ENCODE results near the gene SRSF2.
"Not testable (repeated sequence)": the region's sequence is repeated elsewhere in the genome, so short reads cannot be mapped to it uniquely, and the experiment has no call there.

SRSF2 gene

DNA sequence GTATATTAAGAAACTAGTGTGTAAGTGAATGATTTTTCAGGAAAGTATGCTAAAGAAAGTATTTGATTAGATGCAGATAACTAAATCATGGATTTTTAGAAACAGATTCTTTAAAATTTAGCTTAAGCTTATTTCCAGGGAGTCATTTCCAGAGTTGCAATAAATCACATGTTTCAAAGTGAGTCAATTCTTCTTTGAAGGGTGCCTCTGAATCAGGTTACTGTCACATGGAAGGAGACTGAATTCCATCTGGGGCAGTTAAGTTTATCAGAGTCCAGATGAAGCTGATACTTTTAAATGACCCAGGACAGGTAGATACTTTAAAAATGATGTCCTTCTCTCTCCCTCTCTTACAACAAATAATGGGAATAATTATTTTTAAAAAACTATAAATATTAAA is 5.8 kb upstream of the SRSF2 start:
- no peak for DNase-seq
- intact Hi-C loops (cut with DNase I; ENCODE audit: low total_unique reads) = no loop called here
- H3K4me1 ChIP-seq = peaks cover 0 to 27% (median 20%) of the 10 kb centered on the region in 4 donors
- TF ChIP-seq, protein P1, sequence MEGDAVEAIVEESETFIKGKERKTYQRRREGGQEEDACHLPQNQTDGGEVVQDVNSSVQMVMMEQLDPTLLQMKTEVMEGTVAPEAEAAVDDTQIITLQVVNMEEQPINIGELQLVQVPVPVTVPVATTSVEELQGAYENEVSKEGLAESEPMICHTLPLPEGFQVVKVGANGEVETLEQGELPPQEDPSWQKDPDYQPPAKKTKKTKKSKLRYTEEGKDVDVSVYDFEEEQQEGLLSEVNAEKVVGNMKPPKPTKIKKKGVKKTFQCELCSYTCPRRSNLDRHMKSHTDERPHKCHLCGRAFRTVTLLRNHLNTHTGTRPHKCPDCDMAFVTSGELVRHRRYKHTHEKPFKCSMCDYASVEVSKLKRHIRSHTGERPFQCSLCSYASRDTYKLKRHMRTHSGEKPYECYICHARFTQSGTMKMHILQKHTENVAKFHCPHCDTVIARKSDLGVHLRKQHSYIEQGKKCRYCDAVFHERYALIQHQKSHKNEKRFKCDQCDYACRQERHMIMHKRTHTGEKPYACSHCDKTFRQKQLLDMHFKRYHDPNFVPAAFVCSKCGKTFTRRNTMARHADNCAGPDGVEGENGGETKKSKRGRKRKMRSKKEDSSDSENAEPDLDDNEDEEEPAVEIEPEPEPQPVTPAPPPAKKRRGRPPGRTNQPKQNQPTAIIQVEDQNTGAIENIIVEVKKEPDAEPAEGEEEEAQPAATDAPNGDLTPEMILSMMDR (IDR thresholded peaks at IDR 0.05) = no peak
- peaks cover 30 to 51% (median 41%) of the 10 kb centered on the region in 3 donors for H3K36me3 ChIP-seq
- no peak overlapping the region for H3K27ac ChIP-seq
- no peaks in the 10 kb centered on the region for H3K9me3 ChIP-seq
- H3K27me3 ChIP-seq = no peaks in the 10 kb centered on the region
- no peak overlapping the region for H3K4me3 ChIP-seq

GRCh38 chr17:76740329-76741118 is 3.4 kb upstream of the SRSF2 start:
- no peak for DNase-seq
- no peak overlapping the region for H3K4me3 ChIP-seq
- H3K27me3 ChIP-seq = no peaks in the 10 kb centered on the region
- TF ChIP-seq, protein P1 (IDR thresholded peaks at IDR 0.05) = no peak
- no peaks in the 10 kb centered on the region for H3K9me3 ChIP-seq
- intact Hi-C loops (cut with DNase I; ENCODE audit: low total_unique reads) = no loop called here
- H3K4me1 ChIP-seq = peaks cover 0 to 30% (median 22%) of the 10 kb centered on the region in 4 donors
- H3K27ac ChIP-seq = peak overlapping the region; percentile 74 to 97
- peaks cover 19 to 43% (median 34%) of the 10 kb centered on the region in 3 donors for H3K36me3 ChIP-seq

DNA sequence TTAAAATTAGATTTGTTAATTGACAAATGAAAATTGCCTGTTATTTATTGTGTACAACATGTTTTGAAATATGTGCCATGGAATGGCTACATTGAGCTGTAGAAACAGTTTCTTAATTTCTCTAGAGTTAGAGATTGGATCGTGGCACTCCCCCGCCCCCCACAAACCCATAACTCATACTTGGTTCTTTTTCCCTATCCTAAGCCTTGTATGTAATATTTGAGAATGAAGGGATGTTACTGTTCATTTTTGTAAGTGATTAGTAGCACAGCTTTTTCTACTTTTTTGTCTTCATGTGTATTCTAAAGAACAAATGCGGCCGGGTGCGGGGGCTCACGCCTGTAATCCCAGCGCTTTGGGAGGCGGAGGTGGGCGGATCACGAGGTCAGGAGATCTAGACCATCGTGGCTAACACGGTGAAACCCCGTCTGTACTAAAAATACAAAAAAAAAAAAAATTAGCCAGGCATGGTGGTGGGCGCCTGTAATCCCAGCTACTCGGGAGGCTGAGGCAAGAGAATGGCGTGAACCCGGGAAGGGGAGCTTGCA is 2.5 kb upstream of the SRSF2 start:
- peak overlapping the region; percentile 74 to 97 for H3K27ac ChIP-seq
- intact Hi-C loops (cut with DNase I; ENCODE audit: low total_unique reads) = loop anchor here (10.0 kb wide), 1 partner anchor 1225 kb away; the partner anchor contains the start of genes CASKIN2 and TSEN54
- not testable (repeated sequence) for H3K9me3 ChIP-seq, DNase-seq, H3K4me3 ChIP-seq, H3K27me3 ChIP-seq
- peaks cover 0 to 39% (median 30%) of the 10 kb centered on the region in 4 donors for H3K4me1 ChIP-seq
- peaks cover 15 to 42% (median 34%) of the 10 kb centered on the region in 3 donors for H3K36me3 ChIP-seq

DNA sequence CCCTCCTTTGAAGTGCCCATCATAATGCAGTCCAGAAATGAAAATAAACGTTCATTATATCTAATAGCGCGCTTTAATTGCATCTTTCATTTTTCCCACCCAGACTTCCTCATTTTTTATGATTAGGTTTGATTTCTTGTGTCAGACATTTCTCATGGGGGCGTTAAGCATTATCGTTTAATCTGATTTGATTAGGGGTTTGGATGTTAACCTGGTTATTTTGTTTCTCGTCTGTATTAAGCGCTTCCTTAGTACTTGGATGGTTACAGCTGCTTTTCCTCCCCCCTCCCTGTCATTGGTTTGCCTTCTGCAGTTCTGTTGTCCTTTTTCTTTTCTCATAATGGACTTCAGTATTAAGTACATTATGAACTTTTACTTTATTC is 1.3 kb upstream of the SRSF2 start:
- H3K36me3 ChIP-seq = peaks cover 17 to 42% (median 34%) of the 10 kb centered on the region in 3 donors
- H3K4me3 ChIP-seq = peak overlapping the region; percentile 89 to 99
- H3K9me3 ChIP-seq = no peaks in the 10 kb centered on the region
- TF ChIP-seq, protein P1 (IDR thresholded peaks at IDR 0.05) = no peak
- DNase-seq = no peak
- no peaks in the 10 kb centered on the region for H3K27me3 ChIP-seq
- intact Hi-C loops (cut with DNase I; ENCODE audit: low total_unique reads) = loop anchor here (10.0 kb wide), 1 partner anchor 1224 kb away; the partner anchor contains the start of genes CASKIN2 and TSEN54
- H3K27ac ChIP-seq = peak overlapping the region; percentile 97 to 100
- H3K4me1 ChIP-seq = peaks cover 0 to 51% (median 40%) of the 10 kb centered on the region in 4 donors

DNA sequence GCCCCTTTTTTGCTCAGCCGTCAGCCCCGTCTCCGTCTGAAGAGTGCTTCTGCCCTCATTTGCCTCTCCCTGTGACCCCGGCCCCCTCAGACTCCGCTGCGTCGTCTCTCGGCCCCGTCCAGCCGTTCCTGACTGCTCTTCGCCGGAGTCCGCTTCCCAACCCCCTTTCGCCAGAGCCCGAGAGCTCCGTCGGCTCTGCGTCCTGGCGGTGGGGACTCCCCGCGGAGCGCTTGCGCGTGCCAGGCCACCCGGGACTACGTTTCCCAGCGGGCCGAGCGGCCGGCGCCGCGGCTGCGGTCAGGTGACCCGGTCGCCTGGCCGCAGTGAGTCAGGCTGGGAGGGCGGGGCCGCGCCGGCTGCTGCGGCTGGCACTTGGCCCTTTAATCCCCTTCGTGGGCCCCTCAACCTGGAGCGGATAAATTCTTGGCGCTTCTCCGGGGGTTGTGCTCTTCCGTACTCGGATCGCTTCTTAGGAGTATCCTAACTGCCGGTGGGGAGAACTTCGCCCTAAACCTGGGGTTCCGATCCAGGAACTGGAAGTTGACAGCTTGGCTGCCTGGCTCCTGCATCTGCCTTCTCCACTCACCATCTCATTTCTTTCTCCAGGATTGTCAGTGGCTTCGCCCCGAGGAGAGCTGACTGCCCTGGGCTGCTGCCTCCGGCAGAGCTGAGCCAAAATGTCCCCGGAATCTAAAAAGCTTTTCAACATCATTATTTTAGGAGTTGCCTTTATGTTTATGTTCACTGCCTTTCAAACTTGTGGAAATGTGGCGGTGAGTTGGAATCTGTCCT is 741 bp upstream of the SRSF2 start, which contains the start of gene MFSD11:
TSS of gene MFSD11 (plus strand) at position 444 of the 792 bp plus-strand sequence. CDS start at position 678, 234 bp downstream.
- H3K27ac ChIP-seq = peak within 1 kb of the TSS; percentile 97 to 100
- intact Hi-C loops (cut with DNase I; ENCODE audit: low total_unique reads) = loop anchor here (10.0 kb wide), 1 partner anchor 1223 kb away; the partner anchor contains the start of genes CASKIN2 and TSEN54
- peak; percentile 82 to 94 for DNase-seq
- H3K4me3 ChIP-seq = peak within 1 kb of the TSS; percentile 89 to 99
- peaks cover 0 to 57% (median 44%) of the 10 kb centered on the region in 4 donors for H3K4me1 ChIP-seq
- H3K27me3 ChIP-seq = no peaks in the 10 kb centered on the region
- H3K36me3 ChIP-seq = peaks cover 23 to 42% (median 38%) of the 10 kb centered on the region in 3 donors
- TF ChIP-seq, protein P1 (IDR thresholded peaks at IDR 0.05) = peak in 1 of 2 experiments; percentile 17
- H3K9me3 ChIP-seq = no peaks in the 10 kb centered on the region
